Stimulated activated naive B cell treated with anti-CD40 and anti-IgM and Interleukin-4, amounts not matched to agents 10 μg/mL and 1 μg/mL and 100 μg/mL, for 72 hours (primary cell): Measurements from ENCODE around the gene H2BK1.

Experiments used
- ATAC-seq, 2 donors: fragments of 150-1000 bp; cut with Tn5 transposase; replicated peaks; 2 replicates each; pipeline ENCODE4 v1.10.0; 2021; ENCODE audit warnings: moderate library complexity in 1 of 2
- DNase-seq: peaks from one replicate; pipeline ENCODE4 v3.0.0; 2021
- H3K27ac Mint-ChIP-seq: one replicate; pipeline ENCODE4 v1.8.0; 2022; ENCODE audit warnings: mild to moderate bottlenecking, mixed read lengths
- H3K27me3 Mint-ChIP-seq, 2 donors: one replicate each; pipeline ENCODE4 v1.8.0; 2022; ENCODE audit warnings: mixed read lengths in 2 of 2
- H3K36me3 Mint-ChIP-seq, 2 donors: one replicate each; pipeline ENCODE4 v1.8.0; 2022; ENCODE audit warnings: mixed read lengths in 2 of 2, mild to moderate bottlenecking in 1 of 2
- H3K4me1 Mint-ChIP-seq, 2 donors: one replicate each; pipeline ENCODE4 v1.8.0; 2022; ENCODE audit warnings: mixed read lengths in 2 of 2, mild to moderate bottlenecking in 1 of 2
- H3K4me3 Mint-ChIP-seq, 2 donors: one replicate each; pipeline ENCODE4 v1.8.0; 2022; ENCODE audit warnings: mild to moderate bottlenecking in 2 of 2, mixed read lengths in 2 of 2, moderate library complexity in 1 of 2
- H3K9me3 Mint-ChIP-seq, 2 donors: one replicate each; pipeline ENCODE4 v1.8.0; 2022; ENCODE audit warnings: mixed read lengths in 2 of 2, mild to moderate bottlenecking in 1 of 2

Gene H2BK1

GRCh38 chr7:151241755-151242096 lies 31.4 kb upstream of the H2BK1 start:
- Mint-ChIP-seq H3K4me1 (peaks cover 33 to 49% of the 10 kb centered on the region in 2 donors), H3K36me3 (peaks cover 17 to 24% of the 10 kb centered on the region in 2 donors), H3K27me3 (peaks cover 9 to 13% of the 10 kb centered on the region in 2 donors), H3K9me3 (no peaks in the 10 kb centered on the region), H3K27ac (no peak overlapping the region), H3K4me3 (no peak overlapping the region)
- ATAC-seq (no peak), DNase-seq (no peak)

- Mint-ChIP-seq H3K4me3 (peak overlapping the region in 1 of 2 donors; percentile 29), H3K27me3 (peaks cover 3 to 7% of the 10 kb centered on the region in 2 donors), H3K4me1 (peaks cover 32 to 49% of the 10 kb centered on the region in 2 donors), H3K9me3 (no peaks in the 10 kb centered on the region), H3K27ac (no peak overlapping the region), H3K36me3 (peaks cover 20 to 29% of the 10 kb centered on the region in 2 donors)
- ATAC-seq (no peak), DNase-seq (no peak)
Measured at GRCh38 chr7:151240942-151241754, 30.9 kb upstream of the H2BK1 start.

GRCh38 chr7:151240536-151240935 lies 30.2 kb upstream of the H2BK1 start:
- Mint-ChIP-seq H3K27ac (peak overlapping the region; percentile 17), H3K36me3 (peaks cover 20 to 30% of the 10 kb centered on the region in 2 donors), H3K9me3 (no peaks in the 10 kb centered on the region), H3K4me1 (peaks cover 30 to 47% of the 10 kb centered on the region in 2 donors), H3K4me3 (no peak overlapping the region), H3K27me3 (peaks cover 0 to 4% of the 10 kb centered on the region in 2 donors)
- DNase-seq (no peak), ATAC-seq (no peak)

GRCh38 chr7:151239837-151240459 lies 29.7 kb upstream of the H2BK1 start:
- Mint-ChIP-seq H3K4me3 (no peak overlapping the region), H3K9me3 (no peaks in the 10 kb centered on the region), H3K4me1 (peaks cover 31 to 51% of the 10 kb centered on the region in 2 donors), H3K36me3 (peaks cover 20 to 36% of the 10 kb centered on the region in 2 donors), H3K27me3 (peaks cover 0 to 4% of the 10 kb centered on the region in 2 donors), H3K27ac (peak overlapping the region; percentile 27)
- DNase-seq (no peak), ATAC-seq (no peak)

GRCh38 chr7:151238924-151239836 lies 28.9 kb upstream of the H2BK1 start:
- Mint-ChIP-seq H3K4me1 (peaks cover 30 to 51% of the 10 kb centered on the region in 2 donors), H3K27ac (peak overlapping the region; percentile 59), H3K9me3 (no peaks in the 10 kb centered on the region), H3K4me3 (no peak overlapping the region), H3K36me3 (peaks cover 20 to 38% of the 10 kb centered on the region in 2 donors), H3K27me3 (peaks cover 0 to 4% of the 10 kb centered on the region in 2 donors)
- ATAC-seq, result no peak
- no peak for DNase-seq

GRCh38 chr7:151238190-151238810 lies 28.0 kb upstream of the H2BK1 start:
- ATAC-seq (no peak), DNase-seq (no peak)
- Mint-ChIP-seq H3K4me1 (peaks cover 31 to 51% of the 10 kb centered on the region in 2 donors), H3K4me3 (no peak overlapping the region), H3K9me3 (no peaks in the 10 kb centered on the region), H3K36me3 (peaks cover 23 to 47% of the 10 kb centered on the region in 2 donors), H3K27ac (no peak overlapping the region), H3K27me3 (peaks cover 0 to 4% of the 10 kb centered on the region in 2 donors)

- ATAC-seq, result no peak
- DNase-seq, result no peak
- Mint-ChIP-seq H3K27ac (no peak overlapping the region), H3K4me3 (no peak overlapping the region), H3K4me1 (peaks cover 30 to 46% of the 10 kb centered on the region in 2 donors), H3K27me3 (no peaks in the 10 kb centered on the region), H3K9me3 (no peaks in the 10 kb centered on the region), H3K36me3 (peaks cover 25 to 51% of the 10 kb centered on the region in 2 donors)
Measured at GRCh38 chr7:151237244-151238189, 27.2 kb upstream of the H2BK1 start.

GRCh38 chr7:151236406-151236805 lies 26.1 kb upstream of the H2BK1 start:
- no peak overlapping the region for H3K4me3 Mint-ChIP-seq
- peaks cover 23 to 50% of the 10 kb centered on the region in 2 donors for H3K36me3 Mint-ChIP-seq
- no peak for DNase-seq
- peak overlapping the region; percentile 75 for H3K27ac Mint-ChIP-seq
- H3K4me1 Mint-ChIP-seq, result peaks cover 38 to 54% of the 10 kb centered on the region in 2 donors
- no peaks in the 10 kb centered on the region for H3K27me3 Mint-ChIP-seq
- ATAC-seq, result no peak
- H3K9me3 Mint-ChIP-seq, result no peaks in the 10 kb centered on the region

- H3K27ac Mint-ChIP-seq, result no peak overlapping the region
- peaks cover 38 to 55% of the 10 kb centered on the region in 2 donors for H3K4me1 Mint-ChIP-seq
- no peaks in the 10 kb centered on the region for H3K9me3 Mint-ChIP-seq
- ATAC-seq, result no peak
- no peak overlapping the region for H3K4me3 Mint-ChIP-seq
- H3K27me3 Mint-ChIP-seq, result no peaks in the 10 kb centered on the region
- no peak for DNase-seq
- H3K36me3 Mint-ChIP-seq, result peaks cover 19 to 45% of the 10 kb centered on the region in 2 donors
Measured at GRCh38 chr7:151235091-151235787, 25.0 kb upstream of the H2BK1 start.

GRCh38 chr7:151233804-151234203 lies 23.5 kb upstream of the H2BK1 start:
- Mint-ChIP-seq H3K4me1 (peaks cover 29 to 49% of the 10 kb centered on the region in 2 donors), H3K9me3 (no peaks in the 10 kb centered on the region), H3K27ac (peak overlapping the region; percentile 98), H3K27me3 (no peaks in the 10 kb centered on the region), H3K4me3 (peak overlapping the region; percentile 97 to 98), H3K36me3 (peaks cover 8 to 32% of the 10 kb centered on the region in 2 donors)
- ATAC-seq (no peak), DNase-seq (no peak)

- H3K4me3 Mint-ChIP-seq, result peak overlapping the region; percentile 97 to 98
- ATAC-seq (peak; percentile 65 to 71), DNase-seq (peak; percentile 51)
- H3K4me1 Mint-ChIP-seq, result peaks cover 30 to 47% of the 10 kb centered on the region in 2 donors
- H3K27ac Mint-ChIP-seq, result peak overlapping the region; percentile 98
- no peaks in the 10 kb centered on the region for H3K27me3 Mint-ChIP-seq
- H3K9me3 Mint-ChIP-seq, result no peaks in the 10 kb centered on the region
- H3K36me3 Mint-ChIP-seq, result peaks cover 8 to 31% of the 10 kb centered on the region in 2 donors
Measured at GRCh38 chr7:151232917-151233701, 22.8 kb upstream of the H2BK1 start.
